ENCODE results near the gene POU5F1.

POU5F1 gene

DNA sequence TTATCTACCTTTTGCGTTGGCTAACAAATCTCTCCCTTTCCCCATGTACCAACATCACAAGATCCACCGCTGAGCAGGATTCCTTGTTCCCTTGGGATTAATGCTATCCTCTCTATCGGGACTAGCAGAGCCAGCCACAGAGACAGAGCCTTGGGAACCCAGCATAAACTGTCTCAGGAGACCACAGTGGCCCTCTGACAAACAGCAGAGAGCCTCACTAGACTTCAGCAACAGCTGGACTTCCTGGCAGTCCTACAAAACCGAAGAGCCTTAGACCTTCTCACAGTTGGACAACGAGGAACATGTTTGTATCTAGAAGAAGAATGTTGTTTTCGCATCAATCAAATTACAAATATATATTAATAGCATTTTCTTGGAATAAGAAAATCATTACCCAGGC is 39.6 kb upstream of the POU5F1 start:
- H3K4me1 ChIP-seq (ENCODE audit: low read depth, poor library complexity, severe bottlenecking) = no peaks in the 10 kb centered on the region
- no peak overlapping the region for H3K27ac ChIP-seq
- H4K20me1 ChIP-seq (ENCODE audit: insufficient read depth) = no peaks in the 10 kb centered on the region
- H3K4me3 ChIP-seq (IDR thresholded peaks at IDR 0.05; ENCODE audit: insufficient read depth, low read depth, low read length) = no peak overlapping the region
- no peaks in the 10 kb centered on the region for H3K79me2 ChIP-seq (ENCODE audit: insufficient read depth, low read depth)
- H3K4me2 ChIP-seq = no peak overlapping the region
- no peaks in the 10 kb centered on the region for H3K27me3 ChIP-seq (ENCODE audit: insufficient read depth, low read depth)
- no peak overlapping the region for H3K9ac ChIP-seq
- no peak overlapping the region for H2AFZ ChIP-seq (ENCODE audit: low read depth)
- no peaks in the 10 kb centered on the region for H3K36me3 ChIP-seq (ENCODE audit: insufficient read depth)
- TF ChIP-seq, protein P1, sequence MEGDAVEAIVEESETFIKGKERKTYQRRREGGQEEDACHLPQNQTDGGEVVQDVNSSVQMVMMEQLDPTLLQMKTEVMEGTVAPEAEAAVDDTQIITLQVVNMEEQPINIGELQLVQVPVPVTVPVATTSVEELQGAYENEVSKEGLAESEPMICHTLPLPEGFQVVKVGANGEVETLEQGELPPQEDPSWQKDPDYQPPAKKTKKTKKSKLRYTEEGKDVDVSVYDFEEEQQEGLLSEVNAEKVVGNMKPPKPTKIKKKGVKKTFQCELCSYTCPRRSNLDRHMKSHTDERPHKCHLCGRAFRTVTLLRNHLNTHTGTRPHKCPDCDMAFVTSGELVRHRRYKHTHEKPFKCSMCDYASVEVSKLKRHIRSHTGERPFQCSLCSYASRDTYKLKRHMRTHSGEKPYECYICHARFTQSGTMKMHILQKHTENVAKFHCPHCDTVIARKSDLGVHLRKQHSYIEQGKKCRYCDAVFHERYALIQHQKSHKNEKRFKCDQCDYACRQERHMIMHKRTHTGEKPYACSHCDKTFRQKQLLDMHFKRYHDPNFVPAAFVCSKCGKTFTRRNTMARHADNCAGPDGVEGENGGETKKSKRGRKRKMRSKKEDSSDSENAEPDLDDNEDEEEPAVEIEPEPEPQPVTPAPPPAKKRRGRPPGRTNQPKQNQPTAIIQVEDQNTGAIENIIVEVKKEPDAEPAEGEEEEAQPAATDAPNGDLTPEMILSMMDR (conservative IDR thresholded peaks at IDR 0.05; ENCODE audit: low read depth, low read length) = no peak

DNA sequence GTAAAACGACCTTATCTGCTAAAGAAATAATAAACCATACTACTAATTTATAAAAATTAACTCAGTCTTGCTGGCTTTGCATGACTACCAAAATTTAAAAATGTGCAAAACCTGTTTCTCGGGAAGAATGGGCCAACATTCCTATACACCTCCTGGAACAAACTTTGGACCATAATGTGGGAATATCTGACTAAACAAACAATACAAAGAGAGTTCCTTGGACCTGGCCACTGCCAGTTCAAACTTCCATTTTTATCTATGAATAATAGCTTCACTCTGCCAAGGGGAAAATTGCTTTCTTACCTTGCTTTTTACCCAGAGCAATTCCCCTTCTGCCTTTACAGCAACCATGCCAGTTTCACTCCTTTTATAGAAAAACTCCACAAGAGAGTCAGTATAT is 38.7 kb upstream of the POU5F1 start:
- no peak overlapping the region for H3K9ac ChIP-seq
- H3K4me2 ChIP-seq = no peak overlapping the region
- peaks cover 5% of the 10 kb centered on the region for H3K4me1 ChIP-seq (ENCODE audit: low read depth, poor library complexity, severe bottlenecking)
- TF ChIP-seq, protein P1 (conservative IDR thresholded peaks at IDR 0.05; ENCODE audit: low read depth, low read length) = no peak
- no peaks in the 10 kb centered on the region for H3K79me2 ChIP-seq (ENCODE audit: insufficient read depth, low read depth)
- no peaks in the 10 kb centered on the region for H3K36me3 ChIP-seq (ENCODE audit: insufficient read depth)
- H4K20me1 ChIP-seq (ENCODE audit: insufficient read depth) = no peaks in the 10 kb centered on the region
- H3K27ac ChIP-seq = no peak overlapping the region
- no peak overlapping the region for H2AFZ ChIP-seq (ENCODE audit: low read depth)
- no peak overlapping the region for H3K4me3 ChIP-seq (IDR thresholded peaks at IDR 0.05; ENCODE audit: insufficient read depth, low read depth, low read length)
- H3K27me3 ChIP-seq (ENCODE audit: insufficient read depth, low read depth) = no peaks in the 10 kb centered on the region

DNA sequence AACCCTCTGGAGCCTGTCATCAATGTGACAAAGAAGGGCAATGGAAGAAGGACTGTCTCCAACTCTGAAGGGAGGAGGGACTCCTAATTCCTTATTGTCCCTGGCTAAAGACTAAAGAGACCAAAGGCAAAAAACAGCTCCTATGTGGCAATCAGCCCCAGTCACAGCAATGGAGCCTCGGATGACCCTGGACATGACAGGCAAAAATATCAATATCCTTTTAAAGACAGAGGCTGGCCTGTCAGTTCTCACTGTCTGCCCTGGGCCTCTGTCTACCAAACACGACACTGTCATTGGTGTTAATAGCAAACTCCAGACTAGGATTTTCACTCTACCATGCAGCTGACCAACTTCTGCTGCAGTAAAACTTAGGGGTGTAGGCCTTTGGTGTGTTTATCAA is 38.0 kb upstream of the POU5F1 start:
- H3K4me3 ChIP-seq (IDR thresholded peaks at IDR 0.05; ENCODE audit: insufficient read depth, low read depth, low read length) = no peak overlapping the region
- H4K20me1 ChIP-seq (ENCODE audit: insufficient read depth) = no peaks in the 10 kb centered on the region
- TF ChIP-seq, protein P1 (conservative IDR thresholded peaks at IDR 0.05; ENCODE audit: low read depth, low read length) = no peak
- no peak overlapping the region for H3K4me2 ChIP-seq
- H3K79me2 ChIP-seq (ENCODE audit: insufficient read depth, low read depth) = no peaks in the 10 kb centered on the region
- peaks cover 9% of the 10 kb centered on the region for H3K4me1 ChIP-seq (ENCODE audit: low read depth, poor library complexity, severe bottlenecking)
- no peak overlapping the region for H3K9ac ChIP-seq
- no peaks in the 10 kb centered on the region for H3K27me3 ChIP-seq (ENCODE audit: insufficient read depth, low read depth)
- H3K36me3 ChIP-seq (ENCODE audit: insufficient read depth) = no peaks in the 10 kb centered on the region
- H3K27ac ChIP-seq = no peak overlapping the region
- no peak overlapping the region for H2AFZ ChIP-seq (ENCODE audit: low read depth)

GRCh38 chr6:31205638-31206037 is 35.2 kb upstream of the POU5F1 start:
- no peak overlapping the region for H3K4me3 ChIP-seq (IDR thresholded peaks at IDR 0.05; ENCODE audit: insufficient read depth, low read depth, low read length)
- no peaks in the 10 kb centered on the region for H3K27me3 ChIP-seq (ENCODE audit: insufficient read depth, low read depth)
- TF ChIP-seq, protein P1 (conservative IDR thresholded peaks at IDR 0.05; ENCODE audit: low read depth, low read length) = no peak
- H3K27ac ChIP-seq = no peak overlapping the region
- H3K79me2 ChIP-seq (ENCODE audit: insufficient read depth, low read depth) = no peaks in the 10 kb centered on the region
- peaks cover 32% of the 10 kb centered on the region for H3K4me1 ChIP-seq (ENCODE audit: low read depth, poor library complexity, severe bottlenecking)
- no peak overlapping the region for H3K9ac ChIP-seq
- H3K4me2 ChIP-seq = no peak overlapping the region
- H2AFZ ChIP-seq (ENCODE audit: low read depth) = no peak overlapping the region
- no peaks in the 10 kb centered on the region for H4K20me1 ChIP-seq (ENCODE audit: insufficient read depth)
- no peaks in the 10 kb centered on the region for H3K36me3 ChIP-seq (ENCODE audit: insufficient read depth)
